GM12878 (cell line): ENCODE results near the gene TMEM178A. TPM values are rescaled to one million over a fixed set of nuclear protein-coding genes. Genes with fewer than 3 reads are reported as not detected.

Experiments used
- ATAC-seq: fragments of 200-7000 bp; cut with Tn5 transposase; 3 replicates; pipeline ENCODE4 v1.9.1; 2020; ENCODE audit warnings: mild to moderate bottlenecking, moderate library complexity
- BruUV-seq: library from RNA; stranded (reverse); fragments of 400-500 nt; replicated peaks from 2 replicates; lab custom pipeline; 2021; lab: Mats Ljungman, UMichigan
- CTCF ChIA-PET: fragments of 300-600 bp; sonication (Branson Sonifier 250); formaldehyde crosslinking; extraction: SDS; loops from one replicate; lab custom pipeline; 2021; ENCODE audit warnings: inconsistent platforms; lab: Yijun Ruan, JAX
- POLR2A ChIA-PET: fragments of 350-600 bp; formaldehyde crosslinking; extraction: SDS; loops from one replicate; lab custom pipeline; 2021; ENCODE audit warnings: inconsistent platforms; lab: Charles Lee
- RAD21 ChIA-PET: fragments of 300-600 bp; sonication (Branson Sonifier 250); formaldehyde crosslinking; loops from one replicate; lab custom pipeline; 2023; ENCODE audit warnings: antibody characterized with exemption; ENCODE audit not compliant: unreplicated experiment; lab: Charles Lee
- SMC1A ChIA-PET: fragments of 300-600 bp; sonication (Branson Sonifier 250); formaldehyde crosslinking; loops from one replicate; lab custom pipeline; 2023; ENCODE audit not compliant: unreplicated experiment, uncharacterized antibody; lab: Charles Lee
- DNase-seq: peaks from one replicate; pipeline ENCODE4 v3.0.0-alpha.2; 2011; ENCODE audit warnings: low read depth, low spot score
- FAIRE-seq: peaks from 3 replicates; lab custom pipeline; 2011; peaks lifted over from hg19 to GRCh38; lab: Jason Lieb, UNC
- H2AFZ ChIP-seq: 2 replicates; pipeline ENCODE4 v1.6.0; 2011; ENCODE audit warnings: low read depth, low read length, control low read depth; ENCODE audit not compliant: control insufficient read depth
- H3K27ac ChIP-seq: 2 replicates; pipeline ENCODE4 v1.5.1; 2011; ENCODE audit warnings: control low read depth; ENCODE audit not compliant: control insufficient read depth, insufficient read depth
- H3K27me3 ChIP-seq, 2 experiments: replicated peaks in 1 of 2; 2 replicates each; pipeline versions ENCODE4 v1.6.0 to v1.6.1; 2011; ENCODE audit warnings: low read length in 1 of 2; ENCODE audit not compliant: control insufficient read depth in 2 of 2, insufficient read depth in 2 of 2
- H3K36me3 ChIP-seq, 2 experiments: 2 replicates each; pipeline ENCODE4 v1.5.1; 2011; ENCODE audit warnings: low read length in 1 of 2; ENCODE audit not compliant: control insufficient read depth in 2 of 2, insufficient read depth in 2 of 2
- H3K4me1 ChIP-seq: 2 replicates; pipeline ENCODE4 v1.6.1; 2011; ENCODE audit warnings: mild to moderate bottlenecking, low read length, moderate library complexity, mixed read lengths; ENCODE audit not compliant: control insufficient read depth, insufficient read depth
- H3K4me2 ChIP-seq: 2 replicates; pipeline ENCODE4 v1.6.0; 2011; ENCODE audit warnings: control low read depth; ENCODE audit not compliant: control insufficient read depth, insufficient read depth
- H3K4me3 ChIP-seq: fragments of 200-600 bp; sonication (generic); 2 replicates; pipeline ENCODE4 v1.5.1; 2016
- H3K79me2 ChIP-seq: 2 replicates; pipeline ENCODE4 v1.6.0; 2011; ENCODE audit warnings: low read length; ENCODE audit not compliant: control insufficient read depth, insufficient read depth
- H3K9ac ChIP-seq: 2 replicates; pipeline ENCODE4 v1.8.0; 2011; ENCODE audit warnings: low read length, control low read depth, mixed read lengths; ENCODE audit not compliant: control insufficient read depth, insufficient read depth
- H3K9me3 ChIP-seq: replicated peaks from 3 replicates; pipeline ENCODE4 v1.5.1; 2011; ENCODE audit warnings: mild to moderate bottlenecking, low read length; ENCODE audit not compliant: control insufficient read depth, insufficient read depth
- H4K20me1 ChIP-seq: 2 replicates; pipeline ENCODE4 v1.6.0; 2011; ENCODE audit not compliant: control insufficient read depth, insufficient read depth
- BCL11A ChIP-seq: IDR thresholded peaks from 2 replicates; pipeline ENCODE4 v1.6.1; 2011; ENCODE audit warnings: low read depth, low read length
- CHD4 ChIP-seq: fragments of 200-600 bp; sonication (generic); IDR thresholded peaks from 2 replicates; pipeline ENCODE4 v1.6.1; 2016; ENCODE audit warnings: mild to moderate bottlenecking
- EED ChIP-seq: sonication (generic); IDR thresholded peaks from 2 replicates; pipeline ENCODE4 v1.6.1; 2016; ENCODE audit warnings: antibody characterized with exemption, low read depth
- KDM1A ChIP-seq: fragments of 200-600 bp; sonication (generic); IDR thresholded peaks from 2 replicates; pipeline ENCODE4 v1.6.1; 2016; ENCODE audit warnings: borderline replicate concordance
- MXI1 ChIP-seq: fragments of 150-350 bp; IDR thresholded peaks from 2 replicates; pipeline ENCODE4 v1.6.1; 2011; ENCODE audit warnings: low read depth, mild to moderate bottlenecking, inconsistent platforms, low read length, improper control_type of control experiment
- NRF1 ChIP-seq: conservative IDR thresholded peaks from 2 replicates; pipeline ENCODE4 v1.6.1; 2011; ENCODE audit warnings: mild to moderate bottlenecking, low read depth, low read length, improper control_type of control experiment
- RB1 ChIP-seq: fragments of 450-650 bp; formaldehyde crosslinking; IDR thresholded peaks from 2 replicates; pipeline ENCODE4 v1.6.1; 2017; ENCODE audit warnings: mild to moderate bottlenecking, borderline replicate concordance
- RBBP5 ChIP-seq: fragments of 200-600 bp; sonication (generic); conservative IDR thresholded peaks from 2 replicates; pipeline ENCODE4 v1.6.1; 2016
- RFX5 ChIP-seq: IDR thresholded peaks from 2 replicates; pipeline ENCODE4 v1.6.1; 2011; ENCODE audit warnings: low read depth, low read length, improper control_type of control experiment
- SMAD1 ChIP-seq: fragments of 450-650 bp; IDR thresholded peaks from 2 replicates; pipeline ENCODE4 v1.6.1; 2018; ENCODE audit warnings: mild to moderate bottlenecking, low read depth; ENCODE audit not compliant: partially characterized antibody
- SMARCA5 ChIP-seq: fragments of 450-650 bp; IDR thresholded peaks from 2 replicates; pipeline ENCODE4 v1.6.1; 2017; ENCODE audit warnings: mild to moderate bottlenecking
- USF2 ChIP-seq: IDR thresholded peaks from 2 replicates; pipeline ENCODE4 v1.6.1; 2011; ENCODE audit warnings: low read depth, low read length, improper control_type of control experiment, borderline replicate concordance
- ZNF622 ChIP-seq: fragments of 450-650 bp; IDR thresholded peaks from 2 replicates; pipeline ENCODE4 v1.6.1; 2017; ENCODE audit warnings: mild to moderate bottlenecking, inconsistent platforms
- WGBS: methylation state at CpG from one replicate; pipeline ENCODE4 v1.1.6; 2016; ENCODE audit warnings: low lambda C conversion rate; ENCODE audit not compliant: insufficient replicate concordance, insufficient coverage; ENCODE audit errors: missing lambda C conversion rate; 5-methylcytosine and 5-hydroxymethylcytosine counted together
- in situ Hi-C: fragments of 300-500 bp; cut with MboI; formaldehyde crosslinking; loops from 9 replicates; pipeline ENCODE4 v1.14.3; 2018; ENCODE audit warnings: mixed read lengths
- intact Hi-C: fragments of 100-400 bp; cut with micrococcal nuclease; formaldehyde crosslinking; loops from one replicate; pipeline ENCODE4 v1.14.2; 2022; ENCODE audit not compliant: unreplicated experiment
- polyA plus RNA-seq, 11 experiments: library from polyadenylated mRNA; depleted of rRNA in 4 of 11; unstranded in 6 of 11; stranded (reverse) in 5 of 11; fragments of >200 nt; fragmentation: Nextera tagmentation in 4 of 11; fragmentation: Illumina TruSeq in 1 of 11; extraction: Ambion mirVana in 4 of 11; extraction: Trizol in 1 of 11; gene quantifications; 1 replicate in 1 of 11; 2 replicates in 10 of 11; pipeline versions ENCODE4 v1.2.1 to v1.2.3, GENCODE V29; 2011 to 2016; ENCODE audit warnings: inconsistent platforms in 2 of 11, missing spikeins in 2 of 11, low read depth in 1 of 11
- total RNA-seq, 4 experiments: library from RNA; depleted of rRNA in 3 of 4; stranded (reverse); fragments of >200 nt in 3 of 4; fragmentation: Illumina TruSeq in 1 of 4; extraction: Trizol in 1 of 4; gene quantifications; 2 replicates each; pipeline versions ENCODE4 v1.2.1 to v1.2.3, GENCODE V29; 2013 to 2021
- TF ChIP-seq, protein P1 (sequence below): fragments of 450-650 bp; IDR thresholded peaks from 2 replicates; pipeline ENCODE4 v1.6.1; 2017; ENCODE audit warnings: mild to moderate bottlenecking, moderate library complexity
- TF ChIP-seq, protein P2 (sequence below): fragments of 450-650 bp; IDR thresholded peaks from 2 replicates; pipeline ENCODE4 v1.6.1; 2016; ENCODE audit warnings: mild to moderate bottlenecking

The TMEM178A gene
- total and polyA plus RNA-seq, 10 of the 15 experiments (the other 5 are each of a cell fraction or from before 2014, with no cell fraction given): not detected

GRCh38 chr2:39684464-39684863 is 18.7 kb downstream of the TMEM178A start:
- TF ChIP-seq MXI1 (no peak), RBBP5 (no peak), RFX5 (no peak), SMAD1 (no peak), ZNF622 (no peak), USF2 (no peak), RB1 (no peak), KDM1A (no peak), EED (no peak), NRF1 (no peak), SMARCA5 (no peak), CHD4 (no peak), BCL11A (no peak)
- TF ChIP-seq, protein P1, sequence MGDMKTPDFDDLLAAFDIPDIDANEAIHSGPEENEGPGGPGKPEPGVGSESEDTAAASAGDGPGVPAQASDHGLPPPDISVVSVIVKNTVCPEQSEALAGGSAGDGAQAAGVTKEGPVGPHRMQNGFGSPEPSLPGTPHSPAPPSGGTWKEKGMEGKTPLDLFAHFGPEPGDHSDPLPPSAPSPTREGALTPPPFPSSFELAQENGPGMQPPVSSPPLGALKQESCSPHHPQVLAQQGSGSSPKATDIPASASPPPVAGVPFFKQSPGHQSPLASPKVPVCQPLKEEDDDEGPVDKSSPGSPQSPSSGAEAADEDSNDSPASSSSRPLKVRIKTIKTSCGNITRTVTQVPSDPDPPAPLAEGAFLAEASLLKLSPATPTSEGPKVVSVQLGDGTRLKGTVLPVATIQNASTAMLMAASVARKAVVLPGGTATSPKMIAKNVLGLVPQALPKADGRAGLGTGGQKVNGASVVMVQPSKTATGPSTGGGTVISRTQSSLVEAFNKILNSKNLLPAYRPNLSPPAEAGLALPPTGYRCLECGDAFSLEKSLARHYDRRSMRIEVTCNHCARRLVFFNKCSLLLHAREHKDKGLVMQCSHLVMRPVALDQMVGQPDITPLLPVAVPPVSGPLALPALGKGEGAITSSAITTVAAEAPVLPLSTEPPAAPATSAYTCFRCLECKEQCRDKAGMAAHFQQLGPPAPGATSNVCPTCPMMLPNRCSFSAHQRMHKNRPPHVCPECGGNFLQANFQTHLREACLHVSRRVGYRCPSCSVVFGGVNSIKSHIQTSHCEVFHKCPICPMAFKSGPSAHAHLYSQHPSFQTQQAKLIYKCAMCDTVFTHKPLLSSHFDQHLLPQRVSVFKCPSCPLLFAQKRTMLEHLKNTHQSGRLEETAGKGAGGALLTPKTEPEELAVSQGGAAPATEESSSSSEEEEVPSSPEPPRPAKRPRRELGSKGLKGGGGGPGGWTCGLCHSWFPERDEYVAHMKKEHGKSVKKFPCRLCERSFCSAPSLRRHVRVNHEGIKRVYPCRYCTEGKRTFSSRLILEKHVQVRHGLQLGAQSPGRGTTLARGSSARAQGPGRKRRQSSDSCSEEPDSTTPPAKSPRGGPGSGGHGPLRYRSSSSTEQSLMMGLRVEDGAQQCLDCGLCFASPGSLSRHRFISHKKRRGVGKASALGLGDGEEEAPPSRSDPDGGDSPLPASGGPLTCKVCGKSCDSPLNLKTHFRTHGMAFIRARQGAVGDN: no peak
- TF ChIP-seq, protein P2, sequence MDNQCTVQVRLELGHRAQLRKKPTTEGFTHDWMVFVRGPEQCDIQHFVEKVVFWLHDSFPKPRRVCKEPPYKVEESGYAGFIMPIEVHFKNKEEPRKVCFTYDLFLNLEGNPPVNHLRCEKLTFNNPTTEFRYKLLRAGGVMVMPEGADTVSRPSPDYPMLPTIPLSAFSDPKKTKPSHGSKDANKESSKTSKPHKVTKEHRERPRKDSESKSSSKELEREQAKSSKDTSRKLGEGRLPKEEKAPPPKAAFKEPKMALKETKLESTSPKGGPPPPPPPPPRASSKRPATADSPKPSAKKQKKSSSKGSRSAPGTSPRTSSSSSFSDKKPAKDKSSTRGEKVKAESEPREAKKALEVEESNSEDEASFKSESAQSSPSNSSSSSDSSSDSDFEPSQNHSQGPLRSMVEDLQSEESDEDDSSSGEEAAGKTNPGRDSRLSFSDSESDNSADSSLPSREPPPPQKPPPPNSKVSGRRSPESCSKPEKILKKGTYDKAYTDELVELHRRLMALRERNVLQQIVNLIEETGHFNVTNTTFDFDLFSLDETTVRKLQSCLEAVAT: no peak
- in situ Hi-C loops (no loop called here), intact Hi-C loops (no loop called here)
- RAD21 ChIA-PET: no interaction called here
- no peaks in the 10 kb centered on the region for H3K79me2 ChIP-seq
- H3K27me3 ChIP-seq: no peaks in the 10 kb centered on the region; a peak in 1 of 4 replicates
- no peak overlapping the region for H3K4me3 ChIP-seq
- H3K9me3 ChIP-seq: no peaks in the 10 kb centered on the region
- SMC1A ChIA-PET: no interaction called here
- no peak for FAIRE-seq
- no peak for ATAC-seq
- no peaks in the 10 kb centered on the region for H4K20me1 ChIP-seq
- no peak overlapping the region for H2AFZ ChIP-seq
- H3K27ac ChIP-seq: no peak overlapping the region
- 30% methylated on average over 5 of the region's 5 CpGs for WGBS
- POLR2A ChIA-PET: no interaction called here
- CTCF ChIA-PET: no interaction called here
- no peak for DNase-seq
- no peak overlapping the region for H3K4me2 ChIP-seq
- H3K36me3 ChIP-seq: no peaks in the 10 kb centered on the region
- no peak overlapping the region for H3K9ac ChIP-seq
- no TSS peak for BruUV-seq
- H3K4me1 ChIP-seq: no peaks in the 10 kb centered on the region
